HG03460 (cell line): ENCODE results near the gene VEPH1.

ENCODE experiments used
- ATAC-seq: cut with Tn5 transposase; IDR thresholded peaks from one replicate; pipeline ENCODE4 v1.9.1; 2021; ENCODE audit not compliant: unreplicated experiment

VEPH1 gene

GRCh38 chr3:157502916-157503595 lies at the start of gene VEPH1:
VEPH1 (minus strand) TSS chr3:157503416; CDS start chr3:157495349, 8,067 bp downstream.
- no peak for ATAC-seq

GRCh38 chr3:157551961-157552360 lies 48.7 kb upstream of the VEPH1 start:
- ATAC-seq, result no peak

- no peak for ATAC-seq
Measured at GRCh38 chr3:157549498-157549897, 46.3 kb upstream of the VEPH1 start.

- no peak for ATAC-seq
Measured at GRCh38 chr3:157544501-157545130, 41.4 kb upstream of the VEPH1 start.

GRCh38 chr3:157543501-157544035 lies 40.4 kb upstream of the VEPH1 start:
- no peak for ATAC-seq

GRCh38 chr3:157542711-157543500 lies 39.7 kb upstream of the VEPH1 start:
- ATAC-seq, result no peak

- no peak for ATAC-seq
Measured at GRCh38 chr3:157541506-157542236, 38.5 kb upstream of the VEPH1 start.

GRCh38 chr3:157540656-157541055 lies 37.4 kb upstream of the VEPH1 start:
- no peak for ATAC-seq

- no peak for ATAC-seq
Measured at GRCh38 chr3:157535667-157536066, 32.5 kb upstream of the VEPH1 start.

- ATAC-seq, result no peak
Measured at GRCh38 chr3:157534725-157535161, 31.5 kb upstream of the VEPH1 start.

GRCh38 chr3:157533298-157534070 lies 30.3 kb upstream of the VEPH1 start:
- no peak for ATAC-seq

- peak; percentile 87 for ATAC-seq
Measured at GRCh38 chr3:157532529-157533297, 29.5 kb upstream of the VEPH1 start.

GRCh38 chr3:157531771-157532170 lies 28.6 kb upstream of the VEPH1 start:
- no peak for ATAC-seq

- no peak for ATAC-seq
Measured at GRCh38 chr3:157531301-157531660, 28.1 kb upstream of the VEPH1 start.

GRCh38 chr3:157530637-157531300 lies 27.6 kb upstream of the VEPH1 start:
- no peak for ATAC-seq

GRCh38 chr3:157529751-157530150 lies 26.5 kb upstream of the VEPH1 start:
- no peak for ATAC-seq

- ATAC-seq, result no peak
Measured at GRCh38 chr3:157529085-157529484, 25.9 kb upstream of the VEPH1 start.

GRCh38 chr3:157527131-157527881 lies 24.1 kb upstream of the VEPH1 start:
- no peak for ATAC-seq
